NAMALWA (cell line): ENCODE data around the gene AK9.
"Not testable (repeated sequence)": the region's sequence is repeated elsewhere in the genome, so short reads cannot be mapped to it uniquely, and the experiment has no call there.

Source experiments
- DNase-seq: peaks from one replicate; pipeline ENCODE4 v3.0.0-alpha.2; 2015; ENCODE audit warnings: low spot score

Gene AK9

DNA sequence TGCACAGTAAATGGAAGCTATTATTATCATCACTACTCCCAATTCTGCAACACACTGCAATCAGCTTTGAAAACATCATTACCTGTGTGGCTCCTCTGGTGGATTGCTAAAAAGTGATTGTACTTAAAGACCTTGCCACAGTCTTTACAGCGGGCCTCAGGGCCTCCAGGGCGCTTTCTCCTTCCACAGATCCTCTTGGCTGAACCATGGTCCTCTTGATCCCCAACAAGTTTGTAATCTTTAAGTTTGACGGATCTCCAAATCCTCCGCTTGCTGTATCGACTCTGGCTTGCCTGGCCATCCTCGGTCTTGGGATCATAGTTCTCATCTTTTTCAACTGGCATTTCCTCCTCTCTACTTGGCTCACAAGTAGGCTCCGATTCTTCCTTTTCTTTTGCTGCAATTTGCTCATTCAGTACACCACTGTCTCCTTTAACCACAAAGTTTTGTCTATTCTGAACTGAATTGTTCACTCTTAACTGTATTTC, 210.0 kb downstream of the AK9 start:
- no peak for DNase-seq

- no peak for DNase-seq
These were observed 212.0 kb downstream of the AK9 start for GRCh38 chr6:109478841-109479624.

DNA sequence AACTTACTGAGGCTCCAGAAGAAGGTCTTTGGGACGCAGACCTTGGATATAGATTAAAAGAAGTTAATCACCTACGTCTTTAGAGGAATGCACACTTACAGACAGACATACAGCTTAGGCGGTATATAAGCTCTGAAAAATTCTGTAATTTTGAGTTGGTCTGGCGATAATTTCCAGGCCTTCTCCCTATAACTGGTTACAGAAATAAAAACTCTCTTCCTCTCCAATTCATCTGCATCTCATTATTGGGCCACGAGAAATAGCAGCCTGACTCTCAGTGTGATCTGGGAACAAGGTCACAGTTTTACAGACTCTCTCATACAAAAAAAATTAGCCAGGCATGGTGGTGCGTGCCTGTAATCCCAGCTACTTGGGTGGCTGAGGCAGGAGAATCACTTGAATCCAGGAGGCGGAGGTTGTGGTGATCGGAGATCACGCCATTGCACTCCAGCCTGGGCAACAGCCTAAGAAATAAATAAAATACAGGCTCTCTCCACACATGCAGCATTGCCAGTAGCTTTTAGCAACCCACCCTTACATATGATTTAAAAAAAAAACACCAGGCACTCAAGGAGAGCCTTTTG, 212.7 kb downstream of the AK9 start:
- no peak for DNase-seq

- no peak for DNase-seq
These were observed 213.3 kb downstream of the AK9 start for GRCh38 chr6:109477725-109478124.

- DNase-seq = no peak
These were observed 213.8 kb downstream of the AK9 start for GRCh38 chr6:109477184-109477583.

DNA sequence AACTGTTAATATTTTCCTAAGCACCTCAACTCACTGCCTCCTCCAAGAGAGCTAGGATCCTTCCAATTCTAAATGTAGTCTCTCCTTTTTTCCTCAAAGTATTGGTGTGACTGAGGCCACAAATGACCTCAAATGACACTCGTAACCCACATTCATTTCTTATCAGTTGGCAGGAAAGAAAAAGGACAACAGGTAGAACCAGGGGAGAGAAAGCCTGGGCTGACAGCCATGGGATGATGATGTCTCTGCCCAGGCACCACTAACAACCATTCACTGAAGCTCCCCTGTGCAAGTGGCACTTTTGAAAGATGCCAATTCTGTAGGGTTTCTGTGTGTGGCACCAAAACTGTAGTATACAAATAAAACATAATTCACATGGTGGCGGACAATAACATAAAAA, 215.4 kb downstream of the AK9 start:
- DNase-seq = no peak

- no peak for DNase-seq
These were observed 216.0 kb downstream of the AK9 start for GRCh38 chr6:109474995-109475394.

- no peak for DNase-seq
These were observed 217.9 kb downstream of the AK9 start for GRCh38 chr6:109473120-109473519.

DNA sequence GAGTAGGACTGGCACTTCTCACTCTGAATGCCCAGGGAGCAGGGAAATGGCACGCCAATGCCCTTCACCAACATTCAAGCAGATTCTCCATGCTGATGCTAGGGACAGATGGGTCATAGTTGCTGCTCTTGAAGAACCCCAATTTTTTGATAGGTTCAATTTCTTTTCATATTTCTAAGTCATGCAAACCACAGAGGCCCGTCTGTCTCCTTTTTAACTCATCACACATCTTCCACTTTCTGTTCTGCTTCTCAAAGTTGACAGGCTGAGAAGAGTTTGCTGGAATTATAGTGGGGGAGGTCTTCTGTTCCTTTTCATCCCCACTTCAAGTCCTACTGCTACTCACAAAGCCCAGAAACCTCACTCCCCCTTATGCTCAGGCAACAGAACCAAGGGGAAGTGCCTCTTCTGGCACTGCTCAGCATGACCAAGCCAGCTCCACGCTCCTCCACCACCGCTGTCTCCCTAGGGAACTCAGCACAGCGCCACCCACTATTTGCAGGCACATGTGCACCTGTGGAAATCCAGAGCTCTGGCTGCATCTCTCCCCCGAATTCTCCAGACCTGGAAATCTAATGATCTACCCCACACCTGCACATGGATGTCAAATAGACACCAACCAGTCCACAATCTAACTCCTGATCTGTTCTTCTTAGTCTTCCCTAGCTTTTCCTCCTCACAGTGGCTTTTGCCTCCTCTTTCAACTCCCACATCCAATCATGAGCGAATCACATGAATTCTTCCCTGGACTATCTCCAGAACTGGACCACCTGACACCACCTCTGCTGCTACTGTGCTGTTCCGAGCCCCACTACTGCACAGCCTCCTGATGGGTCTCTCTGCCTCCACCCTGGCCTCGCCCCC, 218.6 kb downstream of the AK9 start:
- DNase-seq = no peak

DNA sequence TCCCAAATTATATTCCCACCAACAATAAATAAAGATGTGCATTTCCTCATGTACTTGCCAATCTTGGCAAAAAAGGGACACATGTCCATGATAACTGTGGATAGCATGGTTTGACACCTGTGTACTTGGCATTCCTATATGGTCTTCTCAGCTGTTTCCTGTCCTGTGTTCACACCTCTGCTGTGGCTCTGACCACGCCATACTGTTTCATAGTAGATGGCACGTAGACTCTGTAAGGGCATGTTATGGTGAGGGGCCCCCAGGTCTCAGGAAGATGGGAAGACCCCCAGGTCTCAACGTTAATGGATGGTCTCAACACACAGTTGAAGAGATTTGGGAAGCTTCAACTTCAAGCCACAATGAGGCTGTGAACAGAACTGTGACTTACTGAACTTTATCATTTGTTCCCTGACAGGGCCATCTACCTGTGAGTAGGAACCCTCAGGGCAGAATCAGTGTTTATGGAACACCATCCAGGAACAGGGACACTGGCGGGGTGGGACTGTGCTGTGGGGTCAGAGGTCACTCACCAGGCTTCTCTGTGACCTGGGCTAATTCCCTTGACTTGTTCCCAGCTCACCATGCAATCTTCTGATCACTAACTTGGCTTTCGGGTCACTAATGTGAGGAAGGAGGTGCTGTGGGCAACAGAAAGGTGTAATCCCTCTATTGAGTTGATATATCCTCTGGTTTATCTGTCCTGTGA, 219.7 kb downstream of the AK9 start:
- DNase-seq = no peak

DNA sequence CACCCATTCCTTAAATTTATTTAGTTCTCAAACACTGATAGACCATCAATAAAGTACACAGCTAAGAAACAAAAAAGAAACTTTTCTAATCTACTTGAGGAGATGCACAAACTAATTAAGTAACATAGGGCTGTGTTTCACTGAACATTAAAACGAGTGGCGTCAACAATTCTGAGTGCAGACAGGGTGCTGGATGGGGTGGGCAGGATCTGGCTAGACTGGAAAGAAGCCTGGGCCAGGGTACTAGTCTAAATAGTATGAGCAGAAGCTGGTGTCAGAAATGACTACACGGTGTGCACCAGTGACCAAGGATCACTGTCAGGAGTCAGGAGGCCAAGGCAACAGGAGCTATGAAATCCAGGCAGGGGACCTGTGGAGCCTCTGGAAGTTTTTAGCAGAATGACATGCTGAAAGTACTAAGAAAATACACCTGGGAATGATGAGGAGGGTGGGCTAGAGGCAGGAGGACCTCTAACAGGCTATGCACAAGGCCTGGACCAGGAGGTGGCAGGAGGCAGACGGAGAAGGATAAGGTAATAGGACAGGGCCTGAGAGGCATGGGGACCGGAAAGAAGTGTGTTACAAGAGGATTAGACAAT, 221.3 kb downstream of the AK9 start:
- no peak for DNase-seq

- no peak for DNase-seq
These were observed 223.3 kb downstream of the AK9 start for GRCh38 chr6:109467696-109468095.

- no peak for DNase-seq
These were observed 224.6 kb downstream of the AK9 start for GRCh38 chr6:109466212-109466923.

DNA sequence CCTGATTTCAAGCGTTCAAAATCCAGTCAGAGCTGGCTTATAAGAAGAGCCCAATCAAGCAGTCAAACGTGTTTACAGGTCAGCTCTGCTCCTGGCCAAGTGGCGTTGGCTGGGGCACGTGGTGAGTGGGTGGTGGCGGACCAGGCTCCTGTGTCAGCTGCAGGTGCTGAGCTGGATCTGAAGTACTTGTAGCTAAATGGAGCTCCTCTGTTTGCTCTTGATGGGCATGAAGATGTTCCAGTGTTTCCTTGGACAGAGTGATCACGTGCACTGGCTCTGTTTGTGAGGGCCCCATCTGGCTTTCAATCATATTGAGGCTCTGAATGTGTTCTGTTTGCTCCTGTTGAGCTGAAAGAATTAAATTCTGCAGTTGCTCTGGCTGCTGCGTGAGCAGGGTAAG, 225.2 kb downstream of the AK9 start:
- DNase-seq = no peak

DNA sequence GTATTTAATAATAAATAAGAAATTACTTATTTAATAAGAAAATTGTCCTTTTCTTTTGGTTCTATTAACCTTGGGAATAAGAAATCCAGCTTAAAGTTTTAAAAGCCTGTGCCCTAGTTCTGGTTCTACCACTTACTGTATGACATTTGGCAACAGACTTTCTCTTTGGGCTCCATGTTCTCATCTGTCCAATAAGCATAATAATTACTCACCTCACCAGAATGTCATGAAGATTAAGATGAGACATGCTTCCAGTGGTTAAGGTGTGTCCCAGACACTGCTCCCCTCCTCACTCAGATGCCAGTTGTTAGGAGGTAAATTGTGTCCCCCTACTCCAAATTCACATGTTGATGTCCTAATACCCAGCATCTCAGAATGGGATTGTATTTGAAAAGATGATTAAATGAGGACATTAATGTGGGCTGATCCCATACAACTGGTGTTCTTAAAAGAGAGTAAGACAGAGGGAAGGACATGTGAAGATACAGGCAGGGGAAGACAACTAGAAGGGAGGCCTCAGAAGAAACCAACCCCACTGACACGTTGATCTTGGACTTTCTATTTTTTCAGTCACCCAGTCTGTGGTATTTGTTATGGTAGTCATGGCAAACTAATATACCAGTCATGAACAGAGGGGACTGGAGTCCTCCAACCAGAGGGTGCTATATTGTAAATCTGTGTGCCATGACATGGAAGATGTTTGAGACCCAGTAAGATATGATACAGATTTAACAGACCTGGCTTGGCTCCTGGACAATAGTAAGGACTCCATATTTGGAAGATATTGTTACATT, 229.1 kb downstream of the AK9 start:
- DNase-seq = no peak

DNA sequence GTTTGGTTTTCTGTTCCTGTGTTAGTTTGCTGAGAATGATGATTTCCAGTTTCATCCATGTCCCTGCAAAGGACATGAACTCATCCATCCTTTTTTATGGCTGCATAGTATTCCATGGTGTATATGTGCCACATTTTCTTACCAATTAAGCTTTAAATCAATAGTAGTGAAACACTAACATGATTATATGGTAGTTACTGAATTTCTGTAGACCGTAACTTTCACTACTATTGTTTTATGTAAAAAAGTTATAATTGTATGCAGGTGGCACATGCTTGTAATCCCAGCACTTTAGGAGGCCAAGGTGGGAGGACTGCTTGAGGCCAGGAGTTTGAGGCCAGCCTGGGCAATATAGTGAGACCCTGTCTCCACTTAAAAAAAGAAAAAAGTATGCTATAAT, 229.8 kb downstream of the AK9 start:
- DNase-seq = not testable (repeated sequence)

- DNase-seq = no peak
These were observed 230.7 kb downstream of the AK9 start for GRCh38 chr6:109460161-109460829.

GRCh38 chr6:109458774-109459531, 232.0 kb downstream of the AK9 start:
- DNase-seq = peak; percentile 56

- no peak for DNase-seq
These were observed 233.4 kb downstream of the AK9 start for GRCh38 chr6:109457562-109457996.
